Skeletal muscle cell (primary cell): Measurements from ENCODE around the gene DMRTB1.
A peak's percentile ranks its signal among the peaks of the same experiment; 100 is the strongest.

Source experiments
- DNase-seq: peaks from one replicate; pipeline ENCODE4 v3.0.0-alpha.2; 2010; ENCODE audit warnings: low read depth
- H3K4me3 ChIP-seq: 2 replicates; pipeline ENCODE4 v1.5.1; 2011; ENCODE audit warnings: low read depth, mild to moderate bottlenecking, control low read depth, low read length, moderate library complexity

DMRTB1 gene

DNA sequence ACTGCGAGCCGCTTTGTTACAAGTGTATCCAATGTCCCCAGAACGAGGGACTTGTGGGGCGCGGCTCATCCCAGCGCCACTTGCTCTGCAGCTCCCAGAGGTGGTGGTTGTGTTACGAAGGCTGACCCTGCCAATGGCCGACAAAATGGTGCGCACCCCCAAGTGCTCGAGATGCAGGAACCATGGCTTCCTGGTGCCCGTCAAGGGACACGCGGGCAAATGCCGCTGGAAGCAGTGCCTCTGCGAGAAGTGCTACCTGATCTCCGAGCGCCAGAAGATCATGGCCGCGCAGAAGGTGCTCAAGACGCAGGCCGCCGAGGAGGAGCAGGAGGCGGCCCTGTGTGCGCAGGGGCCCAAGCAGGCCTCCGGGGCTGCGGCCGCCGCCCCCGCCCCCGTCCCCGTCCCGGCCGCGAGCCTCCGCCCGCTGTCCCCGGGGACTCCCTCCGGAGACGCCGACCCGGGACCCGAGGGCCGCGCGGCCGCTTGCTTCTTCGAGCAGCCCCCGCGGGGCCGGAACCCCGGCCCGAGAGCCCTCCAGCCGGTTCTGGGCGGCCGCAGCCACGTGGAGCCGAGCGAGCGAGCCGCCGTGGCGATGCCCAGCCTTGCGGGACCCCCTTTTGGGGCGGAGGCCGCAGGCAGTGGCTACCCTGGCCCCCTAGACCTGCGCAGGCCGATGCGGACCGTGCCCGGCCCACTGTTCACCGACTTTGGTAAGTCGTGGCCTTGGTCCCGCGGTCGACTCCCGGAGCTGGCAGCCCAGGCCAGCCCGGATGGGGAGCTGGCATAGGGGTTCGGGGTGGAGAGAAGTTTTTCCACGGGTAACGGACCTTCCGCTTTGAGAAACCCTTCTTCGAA is at the start of gene DMRTB1:
DMRTB1 (plus strand) TSS at position 79 of the 855 bp plus-strand sequence; CDS start at position 134, 55 bp downstream.
- DNase-seq, result no peak
- H3K4me3 ChIP-seq, result no peak within 1 kb of the TSS

DNA sequence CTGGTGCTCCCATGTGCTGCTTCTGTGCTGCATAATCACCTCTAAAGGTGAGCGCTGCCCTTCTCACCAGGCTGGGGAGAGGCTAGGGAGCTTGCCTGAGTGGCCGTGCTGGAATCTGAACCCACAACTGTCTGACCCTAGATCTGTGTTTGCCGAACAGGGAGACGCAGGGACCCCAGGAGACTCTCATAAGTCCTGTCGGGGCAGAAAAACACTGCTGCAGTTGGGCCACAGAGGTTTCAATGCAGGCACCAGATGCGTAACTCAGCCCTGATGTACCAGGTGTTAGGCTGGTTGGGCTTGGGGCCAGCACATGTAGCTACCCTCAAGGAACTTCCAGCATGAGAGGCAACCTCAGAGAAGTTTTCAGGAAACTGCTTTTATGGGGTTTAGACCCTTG is 49.5 kb upstream of the DMRTB1 start:
- no peak overlapping the region for H3K4me3 ChIP-seq
- DNase-seq, result no peak

DNA sequence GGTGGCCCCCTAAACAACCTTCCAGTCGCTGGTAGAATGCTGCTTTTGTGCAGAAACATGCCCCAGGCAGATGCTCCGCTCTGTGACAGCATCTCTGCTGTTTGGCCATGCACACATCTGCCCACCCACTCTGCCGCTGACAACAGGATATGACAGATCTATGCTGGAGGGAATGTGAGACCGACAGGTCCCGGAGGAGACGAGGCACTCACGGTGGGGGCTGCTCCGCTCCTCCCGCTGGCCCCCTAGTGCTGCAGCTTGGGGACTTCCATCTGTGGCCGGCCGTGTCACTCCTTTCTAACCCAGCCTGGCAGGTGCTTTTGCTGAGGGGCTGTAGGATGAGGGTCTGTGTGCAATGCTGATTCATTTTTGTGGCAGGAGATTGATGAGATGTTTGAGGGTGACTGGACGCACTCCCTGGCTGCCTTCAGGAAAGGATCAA is 49.1 kb upstream of the DMRTB1 start:
- DNase-seq, result peak; percentile 32
- no peak overlapping the region for H3K4me3 ChIP-seq

DNA sequence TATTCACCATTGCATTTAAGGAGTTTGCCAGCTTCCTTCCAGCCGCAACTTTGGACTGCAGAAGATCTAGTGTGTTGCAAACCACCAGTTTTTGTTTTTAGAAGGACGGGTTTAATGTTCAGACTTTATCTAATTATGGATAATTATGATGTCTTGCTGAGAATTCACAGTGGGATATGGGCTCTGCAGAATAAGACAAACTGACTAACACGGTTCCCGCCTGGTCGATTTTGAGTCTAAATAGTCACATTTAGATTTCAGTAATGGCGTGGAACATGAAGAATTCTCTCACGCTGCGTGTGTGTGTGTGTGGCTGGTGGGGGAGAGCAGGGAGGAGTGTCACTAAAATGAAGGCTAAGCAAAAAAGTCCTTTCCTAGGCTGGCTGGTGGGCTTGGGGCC is 48.5 kb upstream of the DMRTB1 start:
- DNase-seq, result no peak
- H3K4me3 ChIP-seq, result no peak overlapping the region

DNA sequence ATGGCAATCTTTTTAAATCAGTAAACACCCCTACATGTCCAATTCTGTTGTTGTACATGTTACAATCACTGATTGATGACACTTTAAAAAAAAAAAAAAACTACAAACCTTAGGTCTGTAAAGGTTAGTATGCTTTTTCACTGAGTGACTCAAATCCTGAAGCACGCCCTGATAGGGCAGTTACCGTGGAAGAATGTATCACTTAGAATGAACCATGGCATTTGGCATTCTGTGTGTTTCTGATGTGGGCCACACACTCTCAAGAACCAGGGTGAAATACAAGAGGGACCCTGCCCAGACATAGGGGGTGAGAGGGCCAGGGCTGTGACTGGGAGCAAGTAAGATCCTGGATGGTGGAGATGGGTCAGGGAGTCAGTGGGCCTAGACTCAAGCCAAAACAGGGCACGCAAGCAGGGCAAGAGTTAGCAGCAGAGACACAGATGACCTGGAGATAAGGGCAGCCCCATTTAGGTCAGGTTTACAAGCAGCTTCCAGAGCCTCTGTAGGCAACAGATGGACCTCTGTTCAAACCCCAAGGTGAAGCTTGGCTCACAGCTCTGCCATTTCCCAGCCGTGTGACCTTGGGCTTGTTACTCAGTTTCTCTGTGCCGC is 47.6 kb upstream of the DMRTB1 start:
- no peak for DNase-seq
- no peak overlapping the region for H3K4me3 ChIP-seq

DNA sequence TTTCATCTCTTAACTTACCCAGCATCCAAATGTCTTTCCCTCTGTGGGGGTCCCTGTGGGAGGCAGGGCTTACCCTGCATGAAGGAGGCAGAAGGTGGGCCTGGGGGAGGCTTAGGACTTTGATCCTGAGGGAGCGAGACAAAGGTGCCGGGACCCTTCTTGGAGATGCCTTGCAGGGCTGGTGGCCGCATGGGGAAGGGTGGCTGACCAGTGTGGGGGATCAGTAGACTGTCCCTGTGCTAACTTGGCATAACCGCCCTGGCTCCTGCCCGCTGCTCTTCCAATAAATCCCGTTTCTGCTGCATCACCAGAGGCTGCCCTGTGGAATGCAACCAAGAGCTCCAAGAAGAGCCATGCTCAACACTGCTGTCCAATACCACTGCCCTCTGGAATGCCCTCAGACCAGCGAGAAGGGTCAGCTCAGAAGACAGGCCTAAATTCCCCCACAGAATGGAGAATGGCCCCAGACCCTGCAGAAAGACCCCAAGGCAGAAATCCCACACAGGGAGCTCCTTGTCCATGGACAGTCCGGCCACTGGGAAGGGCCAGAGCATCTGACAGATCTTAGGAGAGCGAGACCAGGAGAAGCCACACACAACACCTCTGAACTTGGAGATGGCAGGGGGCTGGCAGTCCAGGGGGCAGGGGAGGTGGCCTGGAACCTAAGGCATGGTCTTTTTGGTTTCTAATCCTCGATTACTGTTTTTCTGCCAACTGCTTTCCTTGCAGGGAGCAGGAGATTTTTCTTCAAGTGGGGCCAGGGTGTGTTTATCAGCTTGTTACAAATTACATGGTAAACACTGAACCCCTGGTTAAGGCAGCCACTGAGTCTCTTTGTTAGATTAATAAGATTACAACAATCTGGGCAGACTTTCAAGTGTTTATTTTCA is 46.7 kb upstream of the DMRTB1 start:
- DNase-seq, result no peak
- H3K4me3 ChIP-seq, result no peak overlapping the region

DNA sequence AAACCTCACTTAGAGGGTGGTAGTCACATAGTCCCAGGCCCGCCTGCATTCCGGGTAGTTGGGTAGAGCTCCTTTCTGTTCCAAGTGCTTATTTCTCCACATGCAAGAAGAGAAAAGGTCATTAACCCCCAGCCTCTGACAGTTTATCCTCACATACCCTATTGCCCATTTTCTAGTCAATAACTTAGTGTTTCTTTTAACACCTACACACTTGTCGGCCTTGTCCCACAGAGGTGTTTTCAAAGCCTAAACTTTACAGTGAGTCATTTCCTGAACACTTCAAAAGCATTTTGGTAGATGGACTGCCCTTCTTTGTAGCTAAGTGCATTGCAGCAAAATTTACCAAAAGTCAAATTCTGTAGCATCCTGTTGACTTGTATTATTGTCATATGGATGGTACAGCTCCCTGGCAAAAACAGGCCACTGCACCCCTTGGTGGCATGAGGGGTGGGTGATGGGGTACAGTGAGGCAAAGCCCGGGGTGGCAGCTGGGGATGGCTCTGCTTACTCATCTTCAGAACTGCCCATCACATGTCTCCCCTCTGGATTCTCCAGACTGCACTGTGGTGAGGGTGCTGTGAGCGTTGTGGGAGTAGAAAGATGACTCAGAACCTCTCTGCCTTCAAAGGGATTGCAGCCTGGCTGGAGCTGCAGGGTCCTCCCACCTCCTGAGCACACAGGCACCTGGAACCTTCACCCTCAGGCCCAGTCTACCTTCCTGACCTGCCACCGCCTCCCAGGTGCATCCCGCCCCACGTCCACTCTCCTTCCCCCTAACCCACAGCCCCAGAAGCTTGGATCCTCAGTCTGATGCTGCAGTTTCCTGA is 45.8 kb upstream of the DMRTB1 start:
- peak; percentile 71 for DNase-seq
- H3K4me3 ChIP-seq, result no peak overlapping the region

DNA sequence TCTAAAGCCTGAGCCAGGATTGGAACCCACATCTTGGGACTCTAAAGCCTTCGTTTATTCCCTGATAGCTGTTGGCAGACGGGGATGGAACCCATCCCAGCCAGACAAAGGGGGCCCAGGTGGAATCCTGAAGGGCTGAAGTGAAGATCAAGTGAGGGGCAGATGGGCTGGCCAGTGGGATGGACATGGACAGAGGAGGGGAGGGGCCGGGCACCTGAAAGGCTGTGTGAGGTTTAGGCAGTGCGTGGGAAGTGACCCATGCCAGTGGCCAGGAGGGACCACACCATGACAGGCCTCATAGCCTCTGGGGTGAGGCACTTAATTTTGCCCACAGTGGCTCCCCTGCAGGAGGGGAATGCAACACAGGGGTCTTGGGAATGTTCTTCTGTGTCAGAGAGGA is 44.6 kb upstream of the DMRTB1 start:
- no peak for DNase-seq

DNA sequence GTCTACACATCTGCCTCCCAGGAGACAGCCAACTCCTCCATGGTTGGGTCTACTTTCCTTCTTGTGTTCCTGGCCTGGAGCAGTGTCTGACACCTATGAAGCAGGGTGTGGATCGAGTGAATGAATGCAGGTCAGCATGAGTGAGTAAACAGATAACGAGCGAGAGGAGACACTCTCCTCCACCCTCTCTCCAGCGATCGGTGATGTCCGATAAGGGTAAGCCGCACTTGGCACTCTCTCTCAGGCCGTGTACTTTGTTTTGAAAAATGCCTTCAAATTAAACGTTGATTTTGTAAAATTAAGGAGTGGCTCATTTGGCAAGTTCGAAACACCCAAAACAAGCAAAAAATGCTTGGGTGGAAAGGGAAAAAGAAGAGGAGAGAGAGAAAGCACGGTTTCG is 43.8 kb upstream of the DMRTB1 start:
- no peak for DNase-seq
- no peak overlapping the region for H3K4me3 ChIP-seq

More for the DNA sequence above, 44.6 kb upstream of the DMRTB1 start:
- no peak overlapping the region for H3K4me3 ChIP-seq

DNA sequence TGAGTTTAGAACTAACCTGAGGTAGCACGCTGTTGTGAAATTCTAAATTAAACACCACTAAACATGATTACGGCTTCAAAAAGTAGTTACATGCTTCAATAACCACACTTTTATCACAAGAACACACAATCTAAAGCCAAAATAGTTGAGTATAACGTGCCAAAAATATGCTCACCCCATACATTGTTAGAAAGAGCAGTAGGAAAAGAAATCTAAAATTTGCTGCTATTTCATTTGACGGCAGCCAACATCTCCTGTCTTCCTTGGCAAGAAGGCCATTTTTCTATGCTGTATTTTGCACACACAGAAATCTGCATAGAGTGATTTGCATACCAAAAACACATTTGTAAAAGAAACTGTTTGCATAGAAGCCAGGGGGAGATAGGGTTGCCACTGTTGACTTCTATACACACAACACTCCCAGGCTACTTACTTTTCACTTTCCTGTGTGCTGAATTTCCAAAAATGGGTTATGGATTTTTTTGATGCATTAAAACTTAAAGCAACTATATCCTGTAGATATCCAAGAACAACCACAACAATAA is 42.9 kb upstream of the DMRTB1 start:
- no peak overlapping the region for H3K4me3 ChIP-seq
- no peak for DNase-seq

DNA sequence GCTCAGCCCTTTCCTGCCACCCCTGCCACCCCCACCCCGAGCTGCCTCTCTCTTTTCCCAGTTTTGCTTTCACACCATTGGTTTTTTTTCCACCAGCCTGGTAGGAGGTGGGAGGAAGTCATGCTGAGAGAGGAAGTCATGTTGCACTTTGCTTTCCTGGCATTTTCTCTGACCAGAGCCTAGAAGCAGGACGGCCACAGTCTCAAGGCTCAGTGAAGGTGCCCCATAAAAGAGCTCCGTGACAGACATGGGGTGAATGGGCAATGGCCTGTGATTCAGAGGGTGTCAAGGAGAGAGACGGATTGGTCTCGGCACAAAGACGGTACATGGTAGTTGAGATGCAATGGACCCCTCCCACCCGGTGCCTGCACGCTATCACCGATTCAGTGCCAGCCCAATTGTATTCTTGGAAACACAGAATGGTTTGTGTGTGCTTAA is 42.1 kb upstream of the DMRTB1 start:
- no peak for DNase-seq
- no peak overlapping the region for H3K4me3 ChIP-seq

DNA sequence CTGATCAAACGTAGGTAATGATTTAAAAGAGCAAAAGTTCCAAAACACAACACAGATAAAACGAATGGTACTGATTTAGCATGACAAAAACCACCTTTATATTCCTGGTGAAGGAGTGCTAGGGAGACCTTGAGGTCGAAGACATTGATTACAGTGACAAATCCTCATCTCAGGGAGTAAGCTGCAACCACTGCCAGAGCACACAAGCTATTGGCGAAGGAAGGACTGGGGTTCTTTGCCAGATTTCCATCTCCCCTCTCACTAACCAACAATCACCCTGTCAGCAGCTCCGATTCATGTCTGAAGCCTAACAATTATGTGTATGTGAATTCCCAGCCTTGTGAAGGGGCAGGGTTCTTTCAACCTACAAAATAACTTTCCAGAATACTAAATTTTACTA is 40.2 kb upstream of the DMRTB1 start:
- no peak for DNase-seq
- H3K4me3 ChIP-seq, result no peak overlapping the region

DNA sequence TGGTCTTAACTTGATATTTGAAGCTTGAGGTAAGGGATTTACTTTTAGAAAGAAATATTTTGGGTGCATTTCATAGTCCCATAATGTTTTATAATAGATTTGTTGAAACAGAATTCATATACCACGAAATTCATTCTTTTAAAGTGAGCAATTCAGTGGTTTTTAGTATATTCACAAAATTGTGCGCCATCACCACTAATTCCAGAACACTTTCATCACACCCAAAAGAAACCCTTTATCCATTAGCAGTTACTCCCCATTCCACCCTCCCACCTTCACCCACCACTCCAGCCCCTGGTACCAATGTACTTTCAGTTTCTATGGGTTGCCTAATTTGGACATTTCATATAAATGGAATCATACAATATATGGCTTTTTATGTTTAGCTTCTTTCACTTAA is 38.9 kb upstream of the DMRTB1 start:
- H3K4me3 ChIP-seq, result no peak overlapping the region
- no peak for DNase-seq

DNA sequence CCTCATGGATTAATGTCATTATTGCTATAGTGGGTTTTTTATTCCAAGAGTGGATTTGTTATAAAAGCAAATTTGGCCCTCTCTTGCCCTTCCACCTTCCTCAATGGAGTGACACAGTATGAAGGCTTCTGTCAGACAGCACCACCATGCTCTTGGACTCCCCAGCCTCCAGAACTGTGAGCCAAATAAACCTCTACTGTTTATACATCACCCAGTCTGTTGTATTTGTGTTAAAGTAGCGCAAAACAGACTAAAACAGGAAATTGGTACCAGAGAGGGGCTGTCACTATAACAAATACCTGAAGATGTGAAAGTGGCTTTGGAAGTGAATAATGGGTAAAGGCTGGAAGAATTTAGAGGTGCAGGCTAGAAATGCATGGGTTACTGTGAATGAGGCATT is 38.0 kb upstream of the DMRTB1 start:
- no peak for DNase-seq

DNA sequence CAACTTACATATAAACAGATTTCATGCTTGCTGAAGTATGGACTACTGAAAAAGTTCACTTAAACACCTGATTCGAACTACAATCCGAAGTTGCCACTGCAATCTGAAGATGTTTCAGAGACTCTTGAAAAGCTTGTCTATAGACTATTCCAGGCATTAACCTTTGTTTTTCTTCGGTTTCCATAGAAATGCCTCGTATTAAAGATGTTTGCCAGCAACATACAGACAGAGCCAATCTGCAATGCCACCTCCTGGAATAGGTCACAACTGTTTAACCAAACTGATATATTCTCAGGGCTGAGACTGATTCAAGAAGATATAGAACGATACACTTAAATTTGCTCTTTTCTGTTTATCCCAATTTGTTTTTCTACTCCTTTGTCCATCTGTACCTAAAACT is 28.9 kb upstream of the DMRTB1 start:
- H3K4me3 ChIP-seq, result no peak overlapping the region
- DNase-seq, result no peak

More for the DNA sequence above, 38.0 kb upstream of the DMRTB1 start:
- H3K4me3 ChIP-seq, result no peak overlapping the region

DNA sequence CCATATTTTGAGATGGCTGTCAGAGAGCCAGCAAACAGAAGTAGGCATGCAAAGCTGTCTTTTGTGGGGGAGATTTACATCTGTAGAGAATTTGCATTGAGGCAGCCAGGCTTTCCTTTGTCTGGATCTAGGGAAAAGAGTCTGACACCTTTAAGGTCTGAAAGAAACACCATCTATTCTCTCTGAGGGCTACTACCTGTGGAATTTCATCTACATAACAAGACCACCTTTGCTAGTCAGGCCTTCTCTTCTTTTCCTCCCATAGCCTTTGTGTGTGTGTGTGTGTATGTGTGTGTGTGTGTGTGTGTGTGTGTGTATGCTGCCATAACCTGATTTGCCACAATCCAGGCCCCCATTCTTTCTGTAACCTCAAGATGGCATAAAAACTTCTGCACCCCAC is 28.4 kb upstream of the DMRTB1 start:
- H3K4me3 ChIP-seq, result no peak overlapping the region

DNA sequence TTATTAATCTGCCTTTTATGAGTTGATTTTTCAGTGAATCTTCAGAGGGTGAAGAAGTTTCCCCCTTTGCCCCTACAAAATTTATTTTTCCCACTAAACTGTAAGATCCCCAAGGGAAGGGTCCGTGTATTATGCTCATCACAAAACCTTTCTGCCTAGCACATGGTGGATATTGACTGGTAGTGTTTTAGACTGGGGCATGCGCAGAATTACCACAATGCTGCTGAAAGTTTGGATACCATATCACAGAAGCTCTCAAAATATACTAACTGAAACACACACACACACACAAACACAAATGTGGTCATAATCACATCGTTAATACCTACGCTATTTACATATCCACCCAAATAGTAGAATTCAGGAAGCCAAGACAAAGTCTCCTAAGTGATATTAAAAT is 28.0 kb upstream of the DMRTB1 start:
- no peak for DNase-seq
- no peak overlapping the region for H3K4me3 ChIP-seq

More for the DNA sequence above, 28.4 kb upstream of the DMRTB1 start:
- no peak for DNase-seq

DNA sequence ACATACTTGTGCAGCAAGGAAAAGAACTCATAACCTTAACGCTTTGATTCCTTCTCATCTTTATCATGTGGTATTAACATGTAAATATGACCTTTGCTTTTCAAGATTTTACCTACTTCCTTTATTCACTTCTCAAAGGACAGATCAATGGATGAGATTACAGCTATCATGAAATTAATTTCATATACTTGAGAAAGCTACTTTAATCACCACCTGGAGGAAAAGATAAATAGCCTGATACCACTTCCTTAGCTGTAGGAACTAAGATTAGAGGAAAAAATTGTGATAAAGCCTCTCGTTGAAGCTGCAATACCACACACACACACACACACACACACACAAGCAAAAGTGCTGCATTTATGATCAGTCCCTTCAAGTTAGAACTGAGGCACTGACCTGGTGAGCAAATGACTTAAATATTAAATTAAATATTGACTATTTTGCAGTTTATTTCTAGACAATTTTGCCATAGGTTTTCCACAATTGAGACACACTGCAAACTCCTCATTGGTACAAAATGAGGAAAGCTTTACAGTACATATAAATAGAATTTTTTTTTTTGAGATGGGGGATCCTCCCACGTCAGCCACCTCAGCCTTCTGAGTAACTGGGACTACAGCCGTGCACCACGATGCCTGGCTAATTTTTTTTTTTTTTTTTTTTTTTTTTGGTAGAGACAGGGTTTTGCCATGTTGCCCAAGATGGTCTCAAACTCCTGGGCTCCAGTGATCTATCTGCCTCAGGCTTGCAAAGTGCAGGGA is 27.2 kb upstream of the DMRTB1 start:
- H3K4me3 ChIP-seq, result no peak overlapping the region
- DNase-seq, result no peak
